DND-41 (cell line): ENCODE results near the gene AFF2.

Experiments
- CTCF ChIP-seq: IDR thresholded peaks from 2 replicates; pipeline ENCODE4 v1.5.1; 2012; ENCODE audit warnings: borderline replicate concordance, low read length, moderate library complexity, mild to moderate bottlenecking; ENCODE audit not compliant: poor library complexity, severe bottlenecking; ENCODE audit errors: extremely low read depth
- EZH2 ChIP-seq: IDR thresholded peaks from 3 replicates; pipeline ENCODE4 v1.6.1; 2012; ENCODE audit warnings: borderline replicate concordance, low read depth, mild to moderate bottlenecking, moderate library complexity, low read length, inconsistent platforms; ENCODE audit not compliant: severe bottlenecking

- no peak for TF ChIP-seq CTCF
- no peak for TF ChIP-seq EZH2
Measured at GRCh38 chrX:148695255-148695654, 194.8 kb downstream of the AFF2 start.
